GM10248 (cell line): Measurements from ENCODE around the gene SSTR5.

Source experiments
- CTCF ChIA-PET: fragments of 300-600 bp; sonication (Branson Sonifier 250); formaldehyde crosslinking; extraction: SDS; loops from one replicate; lab custom pipeline; 2021; ENCODE audit warnings: antibody characterized with exemption; lab: Yijun Ruan, JAX
- POLR2A ChIA-PET: fragments of 350-650 bp; sonication (Branson Sonifier 250); formaldehyde crosslinking; extraction: SDS; loops from one replicate; lab custom pipeline; 2020; ENCODE audit warnings: antibody characterized with exemption; lab: Yijun Ruan, JAX
- DNase-seq: peaks from one replicate; pipeline ENCODE4 v3.0.0; 2012; ENCODE audit errors: extremely low spot score
- CTCF ChIP-seq: IDR thresholded peaks from 2 replicates; pipeline ENCODE4 v1.5.1; 2012; ENCODE audit warnings: mild to moderate bottlenecking, low read depth; ENCODE audit errors: extremely low read depth, missing control alignments, control extremely low read depth

The SSTR5 gene

DNA sequence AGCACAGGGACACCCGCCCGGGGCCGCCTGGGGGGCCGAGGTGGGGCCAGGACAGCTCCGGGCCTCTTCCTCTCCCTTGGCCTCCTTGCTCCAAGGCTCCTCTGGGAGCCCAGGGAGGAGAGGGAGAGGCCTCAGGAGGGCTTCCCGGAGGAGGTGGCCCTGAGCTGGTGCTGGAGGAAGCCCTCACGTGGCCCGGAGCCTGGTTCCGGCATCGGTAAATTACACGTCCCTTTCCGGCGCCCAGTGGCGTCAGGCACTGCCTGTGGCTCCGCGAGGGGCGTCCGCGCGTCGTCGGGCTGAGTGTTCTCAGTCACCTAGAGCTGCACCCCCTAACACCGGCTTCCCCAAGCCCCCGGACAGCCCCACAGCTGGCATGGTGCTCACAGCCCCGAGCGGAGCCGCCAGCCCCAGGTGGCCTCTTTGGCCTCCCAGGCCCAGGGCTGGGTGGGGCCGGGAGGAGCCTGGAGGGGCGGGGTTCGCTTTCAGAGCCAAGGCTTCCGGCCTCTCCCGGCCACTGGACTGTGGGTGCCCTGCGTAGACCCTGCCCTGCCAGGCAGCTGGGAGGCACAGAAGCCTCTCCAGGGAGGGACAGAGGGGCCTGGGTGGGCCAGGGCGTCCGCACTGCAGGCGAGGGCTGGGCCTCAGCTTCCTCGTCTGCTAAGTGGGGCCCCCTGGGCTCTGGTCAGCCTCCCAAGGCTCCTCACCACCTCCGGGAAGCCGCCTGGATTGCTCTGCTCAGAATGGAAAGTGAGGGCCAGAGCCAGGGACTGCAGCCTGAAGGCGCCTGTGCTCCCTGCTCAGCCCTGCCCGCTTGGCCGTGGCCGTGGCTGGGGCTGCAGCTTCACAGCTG lies 27.9 kb upstream of the SSTR5 start:
- no peak for TF ChIP-seq CTCF
- DNase-seq, result no peak
- POLR2A ChIA-PET, result no interaction called here
- CTCF ChIA-PET, result interaction anchor here (1.0 kb wide), 1 partner anchor 11 kb away, joined by 3 read pairs; no protein-coding TSS in a partner anchor

DNA sequence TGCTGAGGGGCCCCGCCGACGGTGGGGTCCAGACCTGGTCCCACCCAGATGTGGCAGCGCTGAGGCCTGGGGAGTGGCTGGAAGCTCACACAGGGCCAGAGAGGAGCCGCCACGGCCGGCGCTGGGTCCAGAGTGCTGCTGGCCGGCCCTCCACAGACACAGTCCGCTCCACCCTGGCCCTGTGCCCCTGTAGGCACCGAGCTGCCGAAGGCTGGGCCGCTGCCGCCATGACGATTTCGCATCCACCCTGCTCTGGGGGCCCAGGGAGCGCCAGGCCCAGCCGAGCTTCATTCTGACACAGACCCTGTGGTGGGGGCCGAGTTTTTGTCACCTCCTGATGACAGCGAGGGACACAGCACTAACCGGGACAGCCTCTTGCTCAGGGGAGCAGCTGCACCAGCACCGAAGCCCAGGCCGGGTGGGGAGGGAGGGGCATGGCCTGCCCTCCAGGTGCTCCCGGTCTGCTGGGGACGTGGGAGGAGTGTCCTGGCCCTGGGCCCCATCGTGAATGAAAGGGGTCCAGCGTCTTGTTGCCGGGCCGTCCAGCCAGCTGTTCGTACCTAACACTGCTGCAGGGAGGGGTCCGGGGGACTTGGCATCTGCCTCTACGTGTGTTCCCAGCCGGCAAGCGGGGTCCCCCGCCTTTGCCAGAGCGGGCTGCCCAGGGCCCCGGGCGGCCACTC lies 27.1 kb upstream of the SSTR5 start:
- DNase-seq, result no peak
- ChIA-PET CTCF (interaction anchor here (1.0 kb wide), 1 partner anchor 10 kb away, joined by 3 read pairs; no protein-coding TSS in a partner anchor), POLR2A (no interaction called here)
- no peak for TF ChIP-seq CTCF

GRCh38 chr16:1045993-1046911 lies 26.3 kb upstream of the SSTR5 start:
- TF ChIP-seq CTCF, result no peak
- ChIA-PET CTCF (no interaction called here), POLR2A (no interaction called here)
- DNase-seq, result no peak

- POLR2A ChIA-PET, result no interaction called here
- no peak for DNase-seq
- TF ChIP-seq CTCF, result no peak
- CTCF ChIA-PET, result interaction anchor here (1.2 kb wide), 1 partner anchor 9 kb away, joined by 3 read pairs; no protein-coding TSS in a partner anchor
These were observed 25.4 kb upstream of the SSTR5 start for GRCh38 chr16:1047123-1047522.

DNA sequence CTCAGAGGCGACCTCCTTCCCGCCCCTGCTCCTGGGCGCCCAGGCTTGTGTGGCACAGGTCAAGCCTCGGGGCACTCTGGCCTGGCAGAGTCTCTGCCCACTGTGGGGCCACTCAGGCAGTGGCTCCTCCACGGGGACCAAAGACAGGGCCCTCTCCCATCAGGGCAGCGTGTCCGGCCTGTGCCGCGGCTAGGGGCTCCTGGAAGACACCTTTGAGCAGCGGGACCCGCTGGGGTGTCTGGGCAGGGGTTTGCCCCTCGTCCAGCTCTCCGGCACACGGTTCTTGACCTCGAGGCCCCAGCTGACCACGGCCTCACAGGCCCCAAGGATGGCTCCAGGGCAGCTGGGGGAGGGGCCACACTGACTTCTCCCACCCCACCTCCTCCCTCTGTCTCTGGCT lies 24.7 kb upstream of the SSTR5 start:
- TF ChIP-seq CTCF, result no peak
- DNase-seq, result no peak
- POLR2A ChIA-PET, result no interaction called here
- CTCF ChIA-PET, result interaction anchor here (1.1 to 1.2 kb wide), 2 partner anchors 8 to 9 kb away, joined by 3 to 6 read pairs; no protein-coding TSS in a partner anchor

DNA sequence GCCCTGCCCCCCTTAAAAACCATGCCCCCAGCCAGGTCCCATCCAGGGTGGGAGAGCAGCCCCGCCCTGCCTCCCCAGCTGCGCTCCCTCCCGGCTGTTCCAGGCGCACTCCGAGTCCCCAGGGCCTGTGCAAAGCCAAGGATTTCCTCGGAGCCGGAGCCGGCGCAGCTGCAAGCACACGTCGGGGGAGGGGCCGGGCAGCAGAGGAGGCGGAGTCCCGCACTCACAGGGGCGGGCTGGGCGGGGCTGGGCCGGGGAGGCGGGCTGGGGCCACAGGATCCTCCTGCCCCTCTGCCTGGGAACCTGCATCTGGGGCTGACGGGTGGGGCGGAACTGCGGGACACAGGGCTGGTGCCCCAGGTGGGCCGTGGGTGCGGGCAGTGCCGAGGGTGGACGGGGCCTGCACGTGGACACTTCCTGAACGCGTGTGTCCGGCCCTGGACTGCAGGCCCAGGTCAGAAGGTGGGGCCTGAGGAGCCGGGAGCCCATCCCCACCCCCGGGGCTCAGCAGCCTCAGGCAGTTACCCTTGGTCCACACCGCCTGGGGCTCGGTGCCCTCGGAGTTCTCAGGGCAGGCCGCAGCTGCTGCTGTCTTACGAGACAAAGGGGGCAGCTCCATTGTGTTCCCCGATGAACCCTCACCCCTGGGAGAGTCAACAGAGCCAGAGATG lies 24.0 kb upstream of the SSTR5 start:
- ChIA-PET POLR2A (no interaction called here), CTCF (interaction anchor here (1.1 to 1.2 kb wide), 2 partner anchors 7 to 9 kb away, joined by 3 to 6 read pairs; no protein-coding TSS in a partner anchor)
- no peak for DNase-seq
- TF ChIP-seq CTCF, result no peak
